Measurements from ENCODE around the gene PROK1. TPM values are rescaled to one million over a fixed set of nuclear protein-coding genes. Genes with fewer than 3 reads are reported as not detected.

PROK1 gene
- total and polyA plus RNA-seq, 2 experiments from 2014 or later = not detected

- Histone ChIP-seq H3K4me3 (no peak overlapping the region), H3K4me1 (ENCODE audit: insufficient read depth) (peaks cover 11% of the 10 kb centered on the region; the same call in 1 of the 2 replicates), H3K79me2 (replicated peaks; ENCODE audit: insufficient read depth) (no peaks in the 10 kb centered on the region), H3K27ac (ENCODE audit: low read depth) (no peak overlapping the region), H3K9me2 (ENCODE audit: insufficient read depth) (no peaks in the 10 kb centered on the region), H3K27me3 (ENCODE audit: insufficient read depth) (no peaks in the 10 kb centered on the region), H3K36me3 (ENCODE audit: insufficient read depth) (no peaks in the 10 kb centered on the region), H2AFZ (peak overlapping the region; percentile 83), H3K4me2 (peak overlapping the region; percentile 43; the same call in 1 of the 2 replicates), H3F3A (replicated peaks; ENCODE audit: low read depth) (no peaks in the 10 kb centered on the region), H4K20me1 (replicated peaks; ENCODE audit: insufficient read depth) (no peaks in the 10 kb centered on the region)
- H3K4me1 Mint-ChIP-seq = peaks cover 39% of the 10 kb centered on the region
- TF ChIP-seq ETS1 (IDR thresholded peaks at IDR 0.05) (no peak), NANOG (IDR thresholded peaks at IDR 0.05; ENCODE audit: borderline replicate concordance) (no peak), CREB1 (CRISPR knock-in tag; IDR thresholded peaks at IDR 0.05; ENCODE audit: low read depth) (no peak), CTCF (conservative IDR thresholded peaks at IDR 0.05; ENCODE audit: low read depth in 2 of 2) (no peak), EZH2phosphoT487 (IDR thresholded peaks at IDR 0.05; ENCODE audit: unreplicated experiment) (no peak), EZH2 (IDR thresholded peaks at IDR 0.05; ENCODE audit: low read depth, unreplicated experiment) (no peak), REST (IDR thresholded peaks at IDR 0.05; ENCODE audit: unreplicated experiment) (no peak), ZNF462 (CRISPR knock-in tag; IDR thresholded peaks at IDR 0.05) (no peak), POLR2AphosphoS5 (IDR thresholded peaks at IDR 0.05; ENCODE audit: low read depth) (no peak), ZNF331 (CRISPR knock-in tag; IDR thresholded peaks at IDR 0.05; ENCODE audit: low read depth) (no peak), ZNF114 (CRISPR knock-in tag; IDR thresholded peaks at IDR 0.05) (no peak), JUNB (IDR thresholded peaks at IDR 0.05; ENCODE audit: unreplicated experiment) (no peak), STAT1 (IDR thresholded peaks at IDR 0.05; ENCODE audit: unreplicated experiment) (no peak)
- H3K27me3 Mint-ChIP-seq (ENCODE audit: insufficient read depth, low read depth, poor library complexity) = peaks cover 10% of the 10 kb centered on the region
- DNase-seq (ENCODE audit: low spot score) (peak; percentile 51), ATAC-seq (peak; percentile 71)
- no peak overlapping the region for H3K4me3 Mint-ChIP-seq
- no peak overlapping the region for H3K27ac Mint-ChIP-seq
- no peaks in the 10 kb centered on the region for H3K36me3 Mint-ChIP-seq (ENCODE audit: low read depth)
- no peaks in the 10 kb centered on the region for H3K9me3 Mint-ChIP-seq
These were observed 31.8 kb downstream of the PROK1 start for GRCh38 chr1:110482662-110483307.
